SK-N-SH (cell line): ENCODE results near the gene E2F3. TPM values are rescaled to one million over a fixed set of nuclear protein-coding genes. Genes with fewer than 3 reads are reported as not detected.

Source experiments
- CTCF ChIA-PET: fragments of 300-600, 350-600 bp; formaldehyde crosslinking; extraction: SDS; loops from one replicate; lab custom pipeline; 2021; lab: Yijun Ruan, JAX
- POLR2A ChIA-PET: fragments of 350-600 bp; sonication (Branson Sonifier 250); formaldehyde crosslinking; extraction: SDS; loops from one replicate; lab custom pipeline; 2020; ENCODE audit warnings: antibody characterized with exemption, inconsistent platforms; lab: Yijun Ruan, JAX
- DNase-seq: peaks from one replicate; pipeline ENCODE4 v3.0.0; 2012
- H2AFZ ChIP-seq: fragments of 200-600 bp; sonication (generic); 2 replicates; pipeline ENCODE4 v1.8.1; 2016; ENCODE audit warnings: antibody characterized with exemption, mild to moderate bottlenecking, low read depth
- H3F3A ChIP-seq: fragments of 200-600 bp; sonication (generic); replicated peaks from 2 replicates; pipeline ENCODE3; 2016; ENCODE audit warnings: antibody characterized with exemption, mild to moderate bottlenecking; ENCODE audit not compliant: insufficient read depth
- H3K27ac ChIP-seq, 2 experiments: fragments of 200-500 bp in 1 of 2; fragments of 200-600 bp in 1 of 2; sonication (Bioruptor generic) in 1 of 2; sonication (generic), shearing (Covaris generic) in 1 of 2; 2 replicates each; pipeline versions ENCODE4 v1.5.1 to v1.6.1; 2014 to 2016; ENCODE audit warnings: low read depth in 2 of 2, inconsistent platforms in 1 of 2, low read length in 1 of 2, mild to moderate bottlenecking in 1 of 2, mixed read lengths in 1 of 2
- H3K27me3 ChIP-seq: fragments of 200-600 bp; sonication (generic), shearing (Covaris generic); 2 replicates; pipeline ENCODE4 v1.6.1; 2016; ENCODE audit warnings: mixed run types; ENCODE audit not compliant: insufficient read depth
- H3K36me3 ChIP-seq, 2 experiments: fragments of 200-500 bp in 1 of 2; fragments of 200-600 bp in 1 of 2; sonication (Bioruptor generic) in 1 of 2; sonication (generic) in 1 of 2; replicated peaks in 1 of 2; 2 replicates each; pipeline versions ENCODE3 to v1.5.1; 2014 to 2016; ENCODE audit warnings: low read length in 1 of 2, mild to moderate bottlenecking in 1 of 2; ENCODE audit not compliant: insufficient read depth in 2 of 2, control insufficient read depth in 1 of 2
- H3K4me1 ChIP-seq, 2 experiments: fragments of 200-500 bp in 1 of 2; fragments of 200-600 bp in 1 of 2; sonication (Bioruptor generic) in 1 of 2; sonication (generic), shearing (Covaris generic) in 1 of 2; 2 replicates each; pipeline versions ENCODE4 v1.5.1 to v1.6.1; 2014 to 2016; ENCODE audit warnings: low read depth in 1 of 2, low read length in 1 of 2, mixed run types in 1 of 2; ENCODE audit not compliant: insufficient read depth in 2 of 2, control insufficient read depth in 1 of 2
- H3K4me2 ChIP-seq: fragments of 200-600 bp; sonication (generic), shearing (Covaris generic); 2 replicates; pipeline ENCODE4 v1.6.1; 2017; ENCODE audit warnings: mixed run types
- H3K4me3 ChIP-seq, 2 experiments: fragments of 200-500 bp in 1 of 2; fragments of 200-600 bp in 1 of 2; sonication (Bioruptor generic) in 1 of 2; sonication (generic), shearing (Covaris generic) in 1 of 2; 2 replicates each; pipeline versions ENCODE4 v1.5.1 to v1.8.1; 2014 to 2016; ENCODE audit warnings: low read depth in 2 of 2, inconsistent platforms in 1 of 2, low read length in 1 of 2, mild to moderate bottlenecking in 1 of 2, mixed read lengths in 1 of 2, moderate library complexity in 1 of 2
- H3K79me2 ChIP-seq: fragments of 200-600 bp; sonication (generic); 2 replicates; pipeline ENCODE4 v1.8.1; 2017; ENCODE audit warnings: mild to moderate bottlenecking; ENCODE audit not compliant: insufficient read depth
- H3K9ac ChIP-seq: fragments of 200-600 bp; sonication (generic); 2 replicates; pipeline ENCODE4 v1.6.1; 2017; ENCODE audit warnings: mixed run types
- H3K9me2 ChIP-seq: fragments of 200-600 bp; sonication (generic); 2 replicates; pipeline ENCODE4 v1.6.1; 2017; ENCODE audit warnings: mixed run types
- H3K9me3 ChIP-seq: fragments of 200-600 bp; sonication (generic); 2 replicates; pipeline ENCODE4 v1.6.1; 2017; ENCODE audit warnings: mixed run types, mild to moderate bottlenecking, moderate library complexity
- H4K20me1 ChIP-seq: fragments of 200-600 bp; sonication (generic); 2 replicates; pipeline ENCODE4 v1.6.1; 2017; ENCODE audit warnings: mild to moderate bottlenecking, mixed run types; ENCODE audit not compliant: insufficient read depth
- CHD2 ChIP-seq: fragments of 150-350 bp; IDR thresholded peaks from 2 replicates; pipeline ENCODE4 v1.6.1; 2018; ENCODE audit warnings: low read length; ENCODE audit not compliant: partially characterized antibody
- EZH2phosphoT487 ChIP-seq: fragments of 200-600 bp; sonication (generic); IDR thresholded peaks from 2 replicates; pipeline ENCODE4 v1.6.1; 2017; ENCODE audit warnings: low read depth, mixed run types, mild to moderate bottlenecking, antibody characterized with exemption, moderate library complexity, borderline replicate concordance
- FOXJ3 ChIP-seq: sonication (generic); formaldehyde crosslinking; IDR thresholded peaks from 2 replicates; pipeline ENCODE4 v1.5.1; 2020; ENCODE audit warnings: mild to moderate bottlenecking, missing genetic modification reagents
- GABPA ChIP-seq: IDR thresholded peaks from 2 replicates; pipeline ENCODE4 v1.4.0; 2012; ENCODE audit warnings: low read depth, mild to moderate bottlenecking
- MEF2A ChIP-seq: IDR thresholded peaks from 2 replicates; pipeline ENCODE4 v1.4.0; 2012; ENCODE audit warnings: low read depth, borderline replicate concordance
- NFIC ChIP-seq: IDR thresholded peaks from 2 replicates; pipeline ENCODE4 v1.4.0; 2012; ENCODE audit warnings: borderline replicate concordance
- POLR2AphosphoS5 ChIP-seq: IDR thresholded peaks from 2 replicates; pipeline ENCODE4 v1.6.1; 2012; ENCODE audit warnings: low read depth, low read length
- RAD21 ChIP-seq: IDR thresholded peaks from 2 replicates; pipeline ENCODE4 v1.6.1; 2012; ENCODE audit warnings: mild to moderate bottlenecking, low read length
- RFX5 ChIP-seq: IDR thresholded peaks from 2 replicates; pipeline ENCODE4 v1.6.1; 2012; ENCODE audit warnings: mild to moderate bottlenecking, improper control_type of control experiment, low read length
- SMC3 ChIP-seq: IDR thresholded peaks from 2 replicates; pipeline ENCODE4 v1.6.1; 2012; ENCODE audit warnings: low read depth, low read length, improper control_type of control experiment
- TCF12 ChIP-seq: IDR thresholded peaks from 2 replicates; pipeline ENCODE4 v1.4.0; 2012
- TEAD4 ChIP-seq: IDR thresholded peaks from 2 replicates; pipeline ENCODE4 v1.4.0; 2012; ENCODE audit warnings: mild to moderate bottlenecking, borderline replicate concordance; ENCODE audit not compliant: insufficient read depth
- USF1 ChIP-seq: IDR thresholded peaks from 2 replicates; pipeline ENCODE4 v1.4.0; 2012; ENCODE audit warnings: low read depth, borderline replicate concordance
- WGBS: methylation state at CpG from one replicate; pipeline ENCODE4 v1.1.6; 2017; ENCODE audit warnings: low lambda C conversion rate; 5-methylcytosine and 5-hydroxymethylcytosine counted together
- polyA plus RNA-seq, 3 experiments: library from polyadenylated mRNA; depleted of rRNA; stranded (reverse); fragments of >200 nt; gene quantifications; 2 replicates each; pipeline ENCODE4 v1.2.3, GENCODE V29; 2012
- TF ChIP-seq, protein P1 (sequence below): fragments of 150-350 bp; IDR thresholded peaks from 2 replicates; pipeline ENCODE4 v1.6.1; 2017; ENCODE audit warnings: antibody characterized with exemption, low read length, low read depth, borderline replicate concordance
- TF ChIP-seq, protein P2 (sequence below): IDR thresholded peaks from 2 replicates; pipeline ENCODE4 v1.6.1; 2012; ENCODE audit warnings: mild to moderate bottlenecking, low read depth, low read length, moderate library complexity
- TF ChIP-seq, protein P3 (sequence below): IDR thresholded peaks from 2 replicates; pipeline ENCODE4 v1.4.0; 2012; ENCODE audit warnings: low read depth
- TF ChIP-seq, protein P4 (sequence below): IDR thresholded peaks from 2 replicates; pipeline ENCODE4; 2012

Gene E2F3
- polyA plus RNA-seq, 1 of the 3 experiments (the other 2 are of a cell fraction), result 12.7 TPM

GRCh38 chr6:20353134-20353533 is 48.5 kb upstream of the E2F3 start:
- Histone ChIP-seq H4K20me1 (no peaks in the 10 kb centered on the region), H3K4me2 (no peak overlapping the region), H3K9ac (no peak overlapping the region), H3K9me2 (no peaks in the 10 kb centered on the region), H3F3A (no peaks in the 10 kb centered on the region), H2AFZ (no peak overlapping the region), H3K4me3 (no peak overlapping the region)
- 33% methylated on average over 5 of the region's 5 CpGs for WGBS
- TF ChIP-seq USF1, result no peak
- no peak for TF ChIP-seq MEF2A
- TF ChIP-seq RFX5, result no peak
- TF ChIP-seq NFIC, result no peak
- no peak for TF ChIP-seq TCF12
- TF ChIP-seq EZH2phosphoT487, result no peak
- no peak for TF ChIP-seq SMC3
- TF ChIP-seq POLR2AphosphoS5, result no peak
- TF ChIP-seq, protein P1, sequence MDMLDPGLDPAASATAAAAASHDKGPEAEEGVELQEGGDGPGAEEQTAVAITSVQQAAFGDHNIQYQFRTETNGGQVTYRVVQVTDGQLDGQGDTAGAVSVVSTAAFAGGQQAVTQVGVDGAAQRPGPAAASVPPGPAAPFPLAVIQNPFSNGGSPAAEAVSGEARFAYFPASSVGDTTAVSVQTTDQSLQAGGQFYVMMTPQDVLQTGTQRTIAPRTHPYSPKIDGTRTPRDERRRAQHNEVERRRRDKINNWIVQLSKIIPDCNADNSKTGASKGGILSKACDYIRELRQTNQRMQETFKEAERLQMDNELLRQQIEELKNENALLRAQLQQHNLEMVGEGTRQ, result no peak
- TF ChIP-seq, protein P2, sequence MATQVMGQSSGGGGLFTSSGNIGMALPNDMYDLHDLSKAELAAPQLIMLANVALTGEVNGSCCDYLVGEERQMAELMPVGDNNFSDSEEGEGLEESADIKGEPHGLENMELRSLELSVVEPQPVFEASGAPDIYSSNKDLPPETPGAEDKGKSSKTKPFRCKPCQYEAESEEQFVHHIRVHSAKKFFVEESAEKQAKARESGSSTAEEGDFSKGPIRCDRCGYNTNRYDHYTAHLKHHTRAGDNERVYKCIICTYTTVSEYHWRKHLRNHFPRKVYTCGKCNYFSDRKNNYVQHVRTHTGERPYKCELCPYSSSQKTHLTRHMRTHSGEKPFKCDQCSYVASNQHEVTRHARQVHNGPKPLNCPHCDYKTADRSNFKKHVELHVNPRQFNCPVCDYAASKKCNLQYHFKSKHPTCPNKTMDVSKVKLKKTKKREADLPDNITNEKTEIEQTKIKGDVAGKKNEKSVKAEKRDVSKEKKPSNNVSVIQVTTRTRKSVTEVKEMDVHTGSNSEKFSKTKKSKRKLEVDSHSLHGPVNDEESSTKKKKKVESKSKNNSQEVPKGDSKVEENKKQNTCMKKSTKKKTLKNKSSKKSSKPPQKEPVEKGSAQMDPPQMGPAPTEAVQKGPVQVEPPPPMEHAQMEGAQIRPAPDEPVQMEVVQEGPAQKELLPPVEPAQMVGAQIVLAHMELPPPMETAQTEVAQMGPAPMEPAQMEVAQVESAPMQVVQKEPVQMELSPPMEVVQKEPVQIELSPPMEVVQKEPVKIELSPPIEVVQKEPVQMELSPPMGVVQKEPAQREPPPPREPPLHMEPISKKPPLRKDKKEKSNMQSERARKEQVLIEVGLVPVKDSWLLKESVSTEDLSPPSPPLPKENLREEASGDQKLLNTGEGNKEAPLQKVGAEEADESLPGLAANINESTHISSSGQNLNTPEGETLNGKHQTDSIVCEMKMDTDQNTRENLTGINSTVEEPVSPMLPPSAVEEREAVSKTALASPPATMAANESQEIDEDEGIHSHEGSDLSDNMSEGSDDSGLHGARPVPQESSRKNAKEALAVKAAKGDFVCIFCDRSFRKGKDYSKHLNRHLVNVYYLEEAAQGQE, result no peak
- no peak for TF ChIP-seq RAD21
- TF ChIP-seq GABPA, result no peak
- no peak for TF ChIP-seq TEAD4
- TF ChIP-seq, protein P3, sequence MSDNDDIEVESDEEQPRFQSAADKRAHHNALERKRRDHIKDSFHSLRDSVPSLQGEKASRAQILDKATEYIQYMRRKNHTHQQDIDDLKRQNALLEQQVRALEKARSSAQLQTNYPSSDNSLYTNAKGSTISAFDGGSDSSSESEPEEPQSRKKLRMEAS, result no peak
- no peak for TF ChIP-seq CHD2
- TF ChIP-seq, protein P4, sequence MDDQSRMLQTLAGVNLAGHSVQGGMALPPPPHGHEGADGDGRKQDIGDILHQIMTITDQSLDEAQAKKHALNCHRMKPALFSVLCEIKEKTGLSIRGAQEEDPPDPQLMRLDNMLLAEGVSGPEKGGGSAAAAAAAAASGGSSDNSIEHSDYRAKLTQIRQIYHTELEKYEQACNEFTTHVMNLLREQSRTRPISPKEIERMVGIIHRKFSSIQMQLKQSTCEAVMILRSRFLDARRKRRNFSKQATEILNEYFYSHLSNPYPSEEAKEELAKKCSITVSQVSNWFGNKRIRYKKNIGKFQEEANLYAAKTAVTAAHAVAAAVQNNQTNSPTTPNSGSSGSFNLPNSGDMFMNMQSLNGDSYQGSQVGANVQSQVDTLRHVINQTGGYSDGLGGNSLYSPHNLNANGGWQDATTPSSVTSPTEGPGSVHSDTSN, result no peak
- no peak for TF ChIP-seq FOXJ3
- TF ChIP-seq, all 33 proteins: peak for 0
- POLR2A ChIA-PET, result no interaction called here
- CTCF ChIA-PET, result no interaction called here
- no peak for DNase-seq
- no peaks in the 10 kb centered on the region for H3K36me3 ChIP-seq
- H3K4me1 ChIP-seq, result no peaks in the 10 kb centered on the region
- no peaks in the 10 kb centered on the region for H3K27me3 ChIP-seq
- no peaks in the 10 kb centered on the region for H3K9me3 ChIP-seq
- H3K27ac ChIP-seq, result no peak overlapping the region
- no peaks in the 10 kb centered on the region for H3K79me2 ChIP-seq
